Adipocyte (in vitro differentiated cells): ENCODE results near the gene TRMT112.
A peak's percentile ranks its signal among the peaks of the same experiment; 100 is the strongest.

Source experiments
- DNase-seq: peaks from one replicate; pipeline ENCODE4 v3.0.0-alpha.2; 2015; ENCODE audit warnings: low read depth
- H3K27me3 ChIP-seq: replicated peaks from 2 replicates; pipeline ENCODE4 v1.7.0; 2013; ENCODE audit warnings: mild to moderate bottlenecking, low read length, moderate library complexity; ENCODE audit not compliant: control insufficient read depth, insufficient read depth
- H3K36me3 ChIP-seq: 2 replicates; pipeline ENCODE4 v1.7.0; 2013; ENCODE audit warnings: low read length, mild to moderate bottlenecking, moderate library complexity; ENCODE audit not compliant: control insufficient read depth, insufficient read depth, severe bottlenecking
- H3K4me1 ChIP-seq: 2 replicates; pipeline ENCODE4 v1.7.0; 2013; ENCODE audit warnings: mild to moderate bottlenecking, low read length, moderate library complexity; ENCODE audit not compliant: control insufficient read depth, insufficient read depth
- H3K4me3 ChIP-seq: 2 replicates; pipeline ENCODE4 v1.7.0; 2013; ENCODE audit warnings: mild to moderate bottlenecking, low read length, moderate library complexity
- H3K9ac ChIP-seq: 2 replicates; pipeline ENCODE4 v1.7.0; 2013; ENCODE audit warnings: mild to moderate bottlenecking, low read length, moderate library complexity
- H3K9me3 ChIP-seq: 2 replicates; pipeline ENCODE4 v1.7.0; 2013; ENCODE audit warnings: mild to moderate bottlenecking, low read length, moderate library complexity; ENCODE audit not compliant: control insufficient read depth

TRMT112 gene

DNA sequence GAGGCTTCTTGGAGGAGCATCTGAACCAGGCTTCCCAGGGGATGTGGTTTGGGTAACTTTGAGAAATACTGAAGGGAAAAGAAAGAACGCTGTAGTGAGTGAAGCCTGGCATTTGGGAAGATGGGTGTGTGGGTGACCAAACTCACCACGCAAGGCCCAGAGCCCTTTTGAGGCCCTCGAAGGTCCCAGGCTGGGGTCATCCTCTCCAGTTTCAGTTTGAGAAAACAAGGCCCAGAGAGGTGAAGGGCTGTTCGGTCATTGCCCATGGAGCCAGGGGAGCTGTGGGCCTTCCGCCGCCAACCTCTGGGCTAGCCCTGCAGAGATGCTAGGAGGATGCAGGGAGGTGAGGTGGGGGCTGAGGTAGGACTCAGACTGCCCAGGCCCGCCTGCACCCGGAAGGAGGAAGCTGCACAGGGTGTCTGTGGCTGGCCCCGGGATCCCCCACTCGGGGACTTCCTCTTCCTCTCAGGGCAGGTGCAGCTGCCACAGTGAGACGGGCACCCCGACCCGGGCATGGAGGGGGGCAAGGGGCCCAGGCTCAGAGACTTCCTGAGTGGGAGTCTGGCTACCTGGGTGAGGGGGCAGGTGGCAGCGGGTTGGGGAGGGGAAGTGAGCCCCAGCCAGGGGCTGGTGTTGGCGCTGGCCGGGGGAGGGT lies 22.5 kb upstream of the TRMT112 start, which contains the start of gene CCDC88B:
Gene CCDC88B (plus strand): TSS at position 451 of the 655 bp plus-strand sequence. CDS start 63 bp downstream, at position 514.
- Histone ChIP-seq H3K9ac (no peak within 1 kb of the TSS), H3K9me3 (no peaks in the 10 kb centered on the region), H3K4me3 (no peak within 1 kb of the TSS), H3K27me3 (peaks cover 4% of the 10 kb centered on the region), H3K36me3 (no peaks in the 10 kb centered on the region), H3K4me1 (peaks cover 8% of the 10 kb centered on the region)
- no peak for DNase-seq

DNA sequence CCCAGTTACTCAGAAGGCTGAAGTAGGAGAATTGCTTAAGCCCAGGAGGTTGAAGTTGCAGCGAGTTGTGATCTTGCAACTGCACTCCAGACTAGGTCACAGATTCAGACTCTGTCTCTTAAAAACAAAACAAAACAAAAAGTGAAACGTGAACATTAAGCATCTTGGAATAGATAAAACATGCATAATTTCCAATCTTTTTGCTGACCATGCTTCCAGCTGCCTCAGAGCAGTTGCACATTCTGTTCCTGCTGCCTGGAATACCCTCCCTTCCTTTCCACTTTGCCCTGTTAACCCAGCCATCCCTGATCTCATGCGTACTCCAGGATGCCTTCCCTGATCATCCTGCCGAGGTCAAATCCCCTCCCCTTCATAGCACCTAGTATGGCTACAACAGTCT lies 21.9 kb upstream of the TRMT112 start:
- H3K9me3 ChIP-seq, result no peaks in the 10 kb centered on the region
- peaks cover 10% of the 10 kb centered on the region for H3K4me1 ChIP-seq
- H3K27me3 ChIP-seq, result peaks cover 4% of the 10 kb centered on the region

DNA sequence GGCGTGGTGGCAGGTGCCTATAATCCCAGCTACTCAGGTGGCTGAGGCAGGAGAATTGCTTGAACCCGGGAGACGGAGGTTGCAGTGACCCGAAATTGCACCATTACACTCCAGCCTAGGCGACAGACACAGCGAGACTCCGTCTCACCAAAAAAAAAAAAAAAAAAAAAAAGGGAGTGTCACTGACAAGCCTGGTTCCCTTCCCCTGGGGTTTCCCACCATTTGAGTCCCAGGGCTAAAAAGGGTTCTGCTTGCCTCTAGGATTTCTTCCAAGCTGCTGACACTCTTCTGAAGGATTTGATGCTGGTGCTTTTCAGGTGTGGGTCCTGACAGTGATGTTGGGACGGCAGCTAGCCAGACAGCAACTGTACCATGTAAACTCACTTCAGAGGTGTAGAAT lies 21.4 kb upstream of the TRMT112 start:
- peaks cover 4% of the 10 kb centered on the region for H3K27me3 ChIP-seq
- no peak overlapping the region for H3K4me3 ChIP-seq
- no peaks in the 10 kb centered on the region for H3K9me3 ChIP-seq
- H3K4me1 ChIP-seq, result peaks cover 10% of the 10 kb centered on the region
- H3K36me3 ChIP-seq, result no peaks in the 10 kb centered on the region
- H3K9ac ChIP-seq, result no peak overlapping the region
- DNase-seq, result no peak

More for the DNA sequence above, 21.9 kb upstream of the TRMT112 start:
- no peaks in the 10 kb centered on the region for H3K36me3 ChIP-seq
- DNase-seq, result no peak
- H3K9ac ChIP-seq, result no peak overlapping the region
- no peak overlapping the region for H3K4me3 ChIP-seq

DNA sequence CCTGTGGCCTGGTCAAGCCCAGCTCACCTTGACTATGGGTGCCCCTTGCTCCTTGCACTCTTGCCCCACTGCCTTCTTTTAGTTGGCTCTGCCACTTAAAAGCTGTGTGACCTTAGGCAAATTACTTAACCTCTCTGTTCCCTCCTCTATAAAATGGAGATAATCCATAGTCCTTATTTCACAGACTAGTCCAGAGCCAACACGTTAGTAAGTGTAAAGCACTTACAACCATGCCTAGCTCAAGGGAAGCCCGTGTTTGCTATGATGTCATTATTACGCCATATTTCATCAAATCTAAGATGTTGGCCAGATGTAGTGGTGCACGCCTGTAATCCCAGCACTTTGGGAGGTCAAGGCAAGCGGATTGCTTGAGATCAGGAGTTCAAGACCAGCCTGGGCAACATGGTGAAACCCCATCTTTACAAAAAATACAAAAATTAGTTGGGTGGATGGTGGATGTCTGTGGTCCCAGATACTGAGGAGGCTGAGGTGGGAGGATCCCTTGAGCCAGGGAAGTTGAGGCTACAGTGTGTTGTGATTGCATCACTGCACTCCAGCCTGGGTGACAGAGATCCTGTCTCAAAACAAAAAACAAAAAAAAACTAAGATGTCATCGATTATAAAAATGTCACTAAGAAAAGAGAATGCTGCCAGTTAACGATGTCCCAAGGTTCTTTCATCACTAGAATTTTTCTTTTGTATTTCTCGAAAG lies 20.3 kb upstream of the TRMT112 start:
- Histone ChIP-seq H3K36me3 (no peaks in the 10 kb centered on the region), H3K9me3 (no peaks in the 10 kb centered on the region), H3K4me3 (no peak overlapping the region), H3K9ac (no peak overlapping the region), H3K4me1 (peaks cover 10% of the 10 kb centered on the region), H3K27me3 (peaks cover 4% of the 10 kb centered on the region)
- DNase-seq, result no peak

DNA sequence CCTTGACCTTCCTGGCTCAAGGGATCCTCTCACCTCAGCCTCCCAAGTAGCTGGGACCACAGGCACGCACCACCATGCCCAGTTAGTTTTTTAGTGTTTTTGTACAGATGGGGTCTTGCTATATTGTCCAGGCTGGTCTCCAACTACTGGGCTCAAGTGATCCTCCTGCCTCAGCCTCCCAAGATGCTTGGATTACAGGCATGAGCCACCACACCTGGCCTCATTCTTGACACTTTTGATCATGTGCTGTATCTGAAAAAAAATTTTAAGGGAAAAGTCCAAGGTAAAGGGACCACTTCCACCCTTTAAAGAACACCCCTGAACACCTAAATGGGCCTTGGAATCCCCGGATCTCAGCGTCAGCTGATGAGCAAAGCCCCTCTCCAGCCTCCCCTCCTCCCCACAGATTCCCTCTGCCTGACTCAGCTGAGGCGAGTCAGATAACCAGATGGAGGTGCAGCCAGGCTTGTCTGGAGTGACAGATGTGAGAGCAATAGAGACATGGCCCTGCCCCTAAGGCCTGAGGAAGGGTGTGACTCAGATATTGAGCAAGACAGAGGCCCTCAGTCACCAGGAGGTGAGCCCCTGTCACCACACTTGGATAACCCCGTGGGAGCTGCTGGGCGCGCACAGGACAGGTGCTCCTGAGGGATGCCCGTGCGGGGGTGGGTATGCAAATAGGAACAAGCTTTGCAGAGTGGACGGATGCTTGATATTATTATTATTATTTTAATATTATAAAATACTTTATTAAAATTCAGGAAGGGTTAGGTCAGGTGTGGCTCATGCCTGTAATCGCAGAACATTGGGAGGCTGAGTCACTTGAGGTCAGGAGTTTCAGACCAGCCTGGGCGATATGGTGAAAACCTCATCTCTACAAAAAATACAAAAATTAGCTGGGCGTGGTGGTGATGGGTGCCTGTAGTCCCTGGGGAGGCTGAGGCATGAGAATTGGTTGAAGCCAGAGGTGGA lies 17.7 kb upstream of the TRMT112 start:
- peak; percentile 70 for DNase-seq
- Histone ChIP-seq H3K9ac (no peak overlapping the region), H3K4me1 (peaks cover 17% of the 10 kb centered on the region), H3K9me3 (no peaks in the 10 kb centered on the region), H3K36me3 (no peaks in the 10 kb centered on the region), H3K4me3 (no peak overlapping the region), H3K27me3 (no peaks in the 10 kb centered on the region)

DNA sequence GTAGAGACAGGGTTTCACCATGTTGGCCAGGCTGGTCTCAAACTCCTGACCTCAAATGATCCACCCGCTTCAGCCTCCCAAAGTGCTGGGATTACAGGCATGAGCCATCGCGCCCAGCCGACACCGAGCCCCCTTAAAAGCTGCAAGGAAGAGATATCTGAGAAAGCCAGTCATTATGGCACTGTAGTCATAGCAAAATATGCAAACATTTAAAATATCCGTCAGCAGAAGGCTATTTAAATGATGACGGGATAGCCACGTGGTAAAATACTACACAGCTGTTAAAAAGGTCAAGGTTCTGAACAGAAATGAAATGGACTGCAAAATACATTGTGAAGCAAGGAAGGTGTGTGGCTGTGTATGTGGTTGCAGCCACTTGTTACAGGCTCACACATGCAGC lies 16.2 kb upstream of the TRMT112 start:
- Histone ChIP-seq H3K36me3 (no peaks in the 10 kb centered on the region), H3K4me3 (no peak overlapping the region), H3K9me3 (no peaks in the 10 kb centered on the region), H3K9ac (no peak overlapping the region), H3K4me1 (peaks cover 29% of the 10 kb centered on the region), H3K27me3 (no peaks in the 10 kb centered on the region)
- DNase-seq, result no peak

DNA sequence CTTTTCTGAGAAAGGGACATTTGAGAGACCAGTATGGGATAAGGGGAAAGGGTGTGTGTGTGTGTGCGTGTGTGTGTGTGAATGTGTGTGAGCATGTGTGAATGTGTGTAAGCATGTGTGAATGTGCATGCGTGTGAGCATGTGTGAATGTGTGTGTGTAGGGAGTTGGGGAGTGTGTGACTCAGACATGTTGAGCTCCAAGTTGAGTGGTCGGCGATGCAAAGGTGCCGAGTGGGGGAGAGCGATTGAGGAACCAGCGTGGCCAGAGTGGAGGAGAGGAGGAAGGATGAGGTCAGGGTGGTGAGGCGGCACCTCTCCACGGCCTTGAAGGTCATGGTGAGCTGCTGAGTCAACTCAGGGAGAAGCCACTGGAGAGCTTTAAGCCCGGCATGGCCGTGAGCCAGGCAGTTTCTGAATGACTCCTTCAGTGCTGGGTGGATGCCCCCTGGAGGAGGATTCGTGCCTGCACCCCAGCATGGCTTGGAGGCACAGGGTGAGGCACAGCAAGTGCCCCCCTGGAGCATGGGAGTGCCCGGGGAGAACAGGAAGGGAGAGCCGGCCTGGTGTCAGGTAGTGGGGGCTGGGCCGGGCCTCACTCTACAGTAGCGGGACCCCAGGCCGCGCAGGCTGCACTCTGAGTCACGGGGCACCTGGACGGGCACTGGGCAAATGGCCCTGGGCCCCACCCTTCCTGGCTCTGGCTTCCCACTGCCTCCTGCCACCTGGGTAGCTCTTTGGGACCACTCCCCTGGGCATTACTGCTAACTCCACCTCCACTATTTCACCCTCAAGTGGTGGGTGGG lies 14.4 kb upstream of the TRMT112 start:
- H3K9ac ChIP-seq, result no peak overlapping the region
- H3K4me1 ChIP-seq, result peaks cover 29% of the 10 kb centered on the region
- H3K4me3 ChIP-seq, result no peak overlapping the region
- no peaks in the 10 kb centered on the region for H3K27me3 ChIP-seq
- H3K9me3 ChIP-seq, result no peaks in the 10 kb centered on the region
- DNase-seq, result peak; percentile 81
- H3K36me3 ChIP-seq, result no peaks in the 10 kb centered on the region

DNA sequence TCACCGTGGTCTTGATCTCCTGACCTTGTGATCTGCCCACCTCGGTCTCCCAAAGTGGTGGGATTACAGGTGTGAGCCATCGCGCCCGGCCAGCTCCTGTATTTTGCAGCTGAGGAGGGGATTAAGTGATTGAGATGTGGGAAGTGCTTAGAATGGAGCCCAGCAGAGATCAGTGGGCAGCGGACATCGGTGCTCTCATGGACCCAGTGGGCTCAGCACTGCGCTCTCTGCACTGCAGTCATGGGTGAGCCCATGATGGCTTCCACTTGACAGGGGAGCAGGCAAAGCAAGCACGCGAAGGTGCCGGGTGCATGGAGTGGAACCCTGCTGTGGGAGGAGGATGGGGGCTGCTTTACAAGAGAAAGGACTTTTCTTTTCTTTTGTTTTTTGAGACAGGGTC lies 13.5 kb upstream of the TRMT112 start:
- Histone ChIP-seq H3K36me3 (no peaks in the 10 kb centered on the region), H3K27me3 (no peaks in the 10 kb centered on the region), H3K9me3 (no peaks in the 10 kb centered on the region), H3K4me3 (no peak overlapping the region), H3K9ac (no peak overlapping the region), H3K4me1 (peaks cover 29% of the 10 kb centered on the region)
- DNase-seq, result no peak

DNA sequence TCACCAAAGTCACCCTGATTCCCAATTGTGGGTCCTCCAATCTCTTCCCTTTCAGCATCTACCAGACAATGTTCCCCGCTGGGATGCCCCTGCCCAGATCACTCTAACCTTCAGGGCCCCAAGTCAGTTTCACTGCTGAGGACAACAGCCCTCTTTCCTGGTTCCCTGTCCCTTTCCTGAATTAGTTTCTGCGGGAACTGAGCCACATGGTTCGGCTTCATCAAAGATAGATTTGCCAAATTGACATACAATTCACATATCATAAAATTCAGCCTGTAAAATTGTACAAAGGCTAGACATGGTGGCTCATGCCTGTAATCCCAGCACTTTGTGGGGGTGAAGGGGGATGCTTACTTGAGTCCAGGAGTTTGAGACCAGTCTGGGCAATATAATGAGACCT lies 10.6 kb upstream of the TRMT112 start:
- Histone ChIP-seq H3K4me3 (no peak overlapping the region), H3K27me3 (no peaks in the 10 kb centered on the region), H3K4me1 (peaks cover 25% of the 10 kb centered on the region), H3K9ac (no peak overlapping the region), H3K9me3 (no peaks in the 10 kb centered on the region), H3K36me3 (no peaks in the 10 kb centered on the region)
- no peak for DNase-seq

DNA sequence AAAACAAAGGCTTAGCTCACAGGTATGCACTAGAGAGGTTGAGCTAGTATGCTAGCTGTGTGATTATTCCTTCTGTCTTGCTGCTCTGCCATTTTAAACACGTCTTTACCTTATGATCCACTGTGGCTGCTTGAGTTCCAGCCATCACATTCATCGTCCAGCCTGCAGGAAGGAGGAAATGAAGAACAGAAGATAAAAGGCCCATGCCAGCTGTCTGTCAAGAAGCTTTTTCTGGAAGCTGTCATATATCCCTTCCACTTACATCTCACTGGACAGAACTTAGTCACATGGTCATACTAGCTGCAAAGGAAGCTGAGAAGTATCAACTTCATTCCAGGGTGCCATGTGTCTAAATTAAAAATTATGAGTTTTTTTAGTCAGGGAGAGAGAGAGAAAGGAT lies 10.0 kb upstream of the TRMT112 start:
- H3K4me3 ChIP-seq, result no peak overlapping the region
- no peaks in the 10 kb centered on the region for H3K27me3 ChIP-seq
- peaks cover 24% of the 10 kb centered on the region for H3K4me1 ChIP-seq
- H3K9me3 ChIP-seq, result no peaks in the 10 kb centered on the region
- DNase-seq, result no peak
- H3K9ac ChIP-seq, result no peak overlapping the region
- peaks cover 2% of the 10 kb centered on the region for H3K36me3 ChIP-seq
